ENCODE measurements around the gene CYP2W1. TPM values are rescaled to one million over a fixed set of nuclear protein-coding genes. Genes with fewer than 3 reads are reported as not detected.
"Not testable (repeated sequence)": the region's sequence is repeated elsewhere in the genome, so short reads cannot be mapped to it uniquely, and the experiment has no call there.

Gene CYP2W1
- total RNA-seq, 4 donors from 2014 or later, result not detected

- TF ChIP-seq CTCF (IDR thresholded peaks at IDR 0.05 in 4 of 5, conservative IDR thresholded peaks at IDR 0.05 in 1 of 5), result no peak
- no peak for TF ChIP-seq POLR2A (IDR thresholded peaks at IDR 0.05)
- Histone ChIP-seq H3K4me3 (no peak overlapping the region), H3K27me3 (peaks cover 2 to 9% (median 8%) of the 10 kb centered on the region in 3 donors), H3K9me3 (no peaks in the 10 kb centered on the region), H3K36me3 (no peaks in the 10 kb centered on the region), H3K27ac (no peak overlapping the region), H3K4me1 (peaks cover 3 to 9% of the 10 kb centered on the region in 2 donors)
- DNase-seq (no peak), ATAC-seq (no peak)
- intact Hi-C loops (cut with DNase I; ENCODE audit: low total_unique reads), result loop anchor here (10.0 kb wide), 1 partner anchor 174 kb away; no protein-coding TSS in a partner anchor
- in situ Hi-C loops (cut with MboI; ENCODE audit: low sequenced_read_pairs in 4 of 4), result no loop called here
Observed at GRCh38 chr7:959271-959670, 23.7 kb upstream of the CYP2W1 start.

- DNase-seq; in situ Hi-C loops (cut with MboI; ENCODE audit: low sequenced_read_pairs in 4 of 4); H3K27ac ChIP-seq; H3K9me3 ChIP-seq; ATAC-seq; H3K4me3 ChIP-seq; H3K36me3 ChIP-seq; H3K27me3 ChIP-seq: not testable (repeated sequence)
- peaks cover 8 to 13% of the 10 kb centered on the region in 2 donors for H3K4me1 ChIP-seq
- intact Hi-C loops (cut with DNase I; ENCODE audit: low total_unique reads), result loop anchor here (10.0 kb wide), 1 partner anchor 175 kb away; no protein-coding TSS in a partner anchor
Observed at GRCh38 chr7:959740-960139, 23.2 kb upstream of the CYP2W1 start.

- Histone ChIP-seq H3K4me1 (peaks cover 14 to 19% of the 10 kb centered on the region in 2 donors), H3K27me3 (peaks cover 1 to 9% (median 2%) of the 10 kb centered on the region in 3 donors), H3K9me3 (no peaks in the 10 kb centered on the region), H3K36me3 (no peaks in the 10 kb centered on the region), H3K27ac (no peak overlapping the region), H3K4me3 (no peak overlapping the region)
- TF ChIP-seq POLR2A (IDR thresholded peaks at IDR 0.05) (no peak), CTCF (IDR thresholded peaks at IDR 0.05 in 4 of 5, conservative IDR thresholded peaks at IDR 0.05 in 1 of 5) (no peak)
- DNase-seq (no peak), ATAC-seq (no peak)
- intact Hi-C loops (cut with DNase I; ENCODE audit: low total_unique reads), result no loop called here
- in situ Hi-C loops (cut with MboI; ENCODE audit: low sequenced_read_pairs in 4 of 4), result no loop called here
Observed at GRCh38 chr7:960269-960871, 22.6 kb upstream of the CYP2W1 start.

GRCh38 chr7:960972-961371, 22.0 kb upstream of the CYP2W1 start:
- H3K4me1 ChIP-seq, result peaks cover 15 to 25% of the 10 kb centered on the region in 2 donors
- H3K4me3 ChIP-seq; ATAC-seq; H3K27ac ChIP-seq; H3K27me3 ChIP-seq; H3K9me3 ChIP-seq; H3K36me3 ChIP-seq; intact Hi-C loops (cut with DNase I; ENCODE audit: low total_unique reads); DNase-seq; in situ Hi-C loops (cut with MboI; ENCODE audit: low sequenced_read_pairs in 4 of 4): not testable (repeated sequence)

- no peak overlapping the region for H3K4me3 ChIP-seq
- peaks cover 0 to under 1% of the 10 kb centered on the region in 2 donors for H3K36me3 ChIP-seq
- intact Hi-C loops (cut with DNase I; ENCODE audit: low total_unique reads), result no loop called here
- in situ Hi-C loops (cut with MboI; ENCODE audit: low sequenced_read_pairs in 4 of 4), result no loop called here
- DNase-seq (no peak), ATAC-seq (no peak)
- H3K9me3 ChIP-seq, result no peaks in the 10 kb centered on the region
- peaks cover 0 to 9% (median 2%) of the 10 kb centered on the region in 3 donors for H3K27me3 ChIP-seq
- H3K4me1 ChIP-seq, result peaks cover 15 to 27% of the 10 kb centered on the region in 2 donors
- TF ChIP-seq POLR2A (IDR thresholded peaks at IDR 0.05) (no peak), CTCF (IDR thresholded peaks at IDR 0.05 in 4 of 5, conservative IDR thresholded peaks at IDR 0.05 in 1 of 5) (no peak)
- no peak overlapping the region for H3K27ac ChIP-seq
Observed at GRCh38 chr7:961546-962400, 21.2 kb upstream of the CYP2W1 start.

All from gastrocnemius medialis (tissue), 4 donors.